ENCODE measurements around the gene HDAC2. TPM values are rescaled to one million over a fixed set of nuclear protein-coding genes. Genes with fewer than 3 reads are reported as not detected.

The HDAC2 gene
- total and polyA plus RNA-seq, 2 donors (not counting 1 experiment from before 2014, with no cell fraction given) = 30.8 to 58.3 TPM

GRCh38 chr6:114008331-114008730 lies 37.4 kb upstream of the HDAC2 start:
- no peak overlapping the region for H3K27ac Mint-ChIP-seq

GRCh38 chr6:114007516-114007915 lies 36.6 kb upstream of the HDAC2 start:
- ChIA-PET POLR2A (no interaction called here), CTCF (no interaction called here)

More at GRCh38 chr6:114008331-114008730, 37.4 kb upstream of the HDAC2 start:
- DNase-seq (no peak), ATAC-seq (ENCODE audit: low read depth) (no peak)
- Mint-ChIP-seq H3K27me3 (peaks cover 33% of the 10 kb centered on the region), H3K4me3 (no peak overlapping the region), H3K4me1 (no peaks in the 10 kb centered on the region), H3K9me3 (ENCODE audit: insufficient read depth) (no peaks in the 10 kb centered on the region)
- POLR2A ChIA-PET = no interaction called here
- intact Hi-C loops (cut with micrococcal nuclease) = no loop called here
- Histone ChIP-seq H3K9ac (ENCODE audit: low read length) (no peak overlapping the region), H3K36me3 (replicated peaks in 1 of 2; ENCODE audit: control extremely low read depth in 1 of 2, control insufficient read depth in 1 of 2, extremely low read depth in 1 of 2, insufficient read depth in 2 of 2, low read length in 1 of 2) (no peaks in the 10 kb centered on the region), H3K27me3 (replicated peaks in 1 of 4; ENCODE audit: control extremely low read depth in 1 of 4, control insufficient read depth in 3 of 4, insufficient read depth in 4 of 4, low read length in 3 of 4) (peaks cover 0 to 10% (median 2%) of the 10 kb centered on the region in 4 experiments), H3K4me2 (replicated peaks; ENCODE audit: low read depth, low read length, poor library complexity, severe bottlenecking) (no peak overlapping the region), H2AFZ (ENCODE audit: insufficient read depth, low read depth, low read length, poor library complexity, severe bottlenecking) (no peak overlapping the region), H3K79me2 (ENCODE audit: control insufficient read depth, insufficient read depth, low read length) (no peaks in the 10 kb centered on the region), H3K27ac (ENCODE audit: low read length in 2 of 2) (no peak overlapping the region), H4K20me1 (ENCODE audit: control insufficient read depth, insufficient read depth, low read length, poor library complexity, severe bottlenecking) (no peaks in the 10 kb centered on the region), H3K4me1 (ENCODE audit: control insufficient read depth in 2 of 2, insufficient read depth in 2 of 2, low read length in 2 of 2) (no peaks in the 10 kb centered on the region), H3K4me3 (ENCODE audit: control extremely low read depth in 1 of 5, extremely low read depth in 1 of 5, insufficient read depth in 1 of 5, low read depth in 2 of 5, low read length in 4 of 5) (no peak overlapping the region), H3K9me3 (ENCODE audit: control extremely low read depth in 1 of 3, control insufficient read depth in 2 of 3, insufficient read depth in 1 of 3, low read length in 2 of 3) (no peaks in the 10 kb centered on the region)
- TF ChIP-seq EZH2 (IDR thresholded peaks at IDR 0.05; ENCODE audit: borderline replicate concordance, insufficient read depth, low read depth, low read length, poor library complexity, severe bottlenecking) (no peak), CTCF (IDR thresholded peaks at IDR 0.05) (no peak)
- CTCF ChIA-PET = no interaction called here
- WGBS (ENCODE audit: insufficient coverage) = 29% methylated on average over 1 of the region's 4 CpGs

More at GRCh38 chr6:114007516-114007915, 36.6 kb upstream of the HDAC2 start:
- H3K4me3 ChIP-seq (ENCODE audit: control extremely low read depth in 1 of 5, extremely low read depth in 1 of 5, insufficient read depth in 1 of 5, low read depth in 2 of 5, low read length in 4 of 5) = no peak overlapping the region
- Mint-ChIP-seq H3K27ac (no peak overlapping the region), H3K9me3 (ENCODE audit: insufficient read depth) (no peaks in the 10 kb centered on the region), H3K27me3 (peaks cover 37% of the 10 kb centered on the region), H3K4me1 (no peaks in the 10 kb centered on the region), H3K4me3 (no peak overlapping the region)
- no peak overlapping the region for H3K27ac ChIP-seq (ENCODE audit: low read length in 2 of 2)
- no peak overlapping the region for H2AFZ ChIP-seq (ENCODE audit: insufficient read depth, low read depth, low read length, poor library complexity, severe bottlenecking)
- intact Hi-C loops (cut with micrococcal nuclease) = no loop called here
- no peak for ATAC-seq (ENCODE audit: low read depth)
- no peaks in the 10 kb centered on the region for H4K20me1 ChIP-seq (ENCODE audit: control insufficient read depth, insufficient read depth, low read length, poor library complexity, severe bottlenecking)
- no peaks in the 10 kb centered on the region for H3K79me2 ChIP-seq (ENCODE audit: control insufficient read depth, insufficient read depth, low read length)
- TF ChIP-seq EZH2 (IDR thresholded peaks at IDR 0.05; ENCODE audit: borderline replicate concordance, insufficient read depth, low read depth, low read length, poor library complexity, severe bottlenecking) (no peak), CTCF (IDR thresholded peaks at IDR 0.05) (no peak)
- no peak overlapping the region for H3K4me2 ChIP-seq (replicated peaks; ENCODE audit: low read depth, low read length, poor library complexity, severe bottlenecking)
- WGBS (ENCODE audit: insufficient coverage) = 83% methylated on average over 2 of the region's 2 CpGs
- no peaks in the 10 kb centered on the region for H3K36me3 ChIP-seq (replicated peaks in 1 of 2; ENCODE audit: control extremely low read depth in 1 of 2, control insufficient read depth in 1 of 2, extremely low read depth in 1 of 2, insufficient read depth in 2 of 2, low read length in 1 of 2)
- no peaks in the 10 kb centered on the region for H3K9me3 ChIP-seq (ENCODE audit: control extremely low read depth in 1 of 3, control insufficient read depth in 2 of 3, insufficient read depth in 1 of 3, low read length in 2 of 3)
- H3K9ac ChIP-seq (ENCODE audit: low read length) = no peak overlapping the region
- H3K27me3 ChIP-seq (replicated peaks in 1 of 4; ENCODE audit: control extremely low read depth in 1 of 4, control insufficient read depth in 3 of 4, insufficient read depth in 4 of 4, low read length in 3 of 4) = peaks cover 0 to 10% (median 2%) of the 10 kb centered on the region in 4 experiments
- no peak for DNase-seq
- H3K4me1 ChIP-seq (ENCODE audit: control insufficient read depth in 2 of 2, insufficient read depth in 2 of 2, low read length in 2 of 2) = no peaks in the 10 kb centered on the region
